ENCODE results near the gene SERINC5.

SERINC5 gene

DNA sequence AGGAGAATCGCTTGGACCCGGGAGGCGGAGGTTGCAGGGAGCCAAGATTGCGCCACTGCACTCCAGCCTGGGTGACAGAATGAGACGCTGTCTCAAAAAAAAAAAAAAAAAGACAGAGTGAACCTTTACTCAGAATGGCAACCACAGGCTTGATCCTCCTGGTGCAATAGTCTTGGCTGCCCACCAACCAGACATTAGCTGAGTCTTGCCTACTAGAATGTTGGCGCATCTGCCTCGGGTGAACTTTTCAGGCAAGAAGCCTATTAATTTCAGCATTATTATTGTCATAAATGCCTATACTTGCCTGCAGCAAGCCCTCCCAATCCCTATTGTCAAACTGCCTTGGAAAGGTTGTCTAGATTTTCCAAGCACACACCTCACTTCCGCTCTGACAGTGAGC, 4.2 kb downstream of the SERINC5 start:
- no peak for FAIRE-seq

DNA sequence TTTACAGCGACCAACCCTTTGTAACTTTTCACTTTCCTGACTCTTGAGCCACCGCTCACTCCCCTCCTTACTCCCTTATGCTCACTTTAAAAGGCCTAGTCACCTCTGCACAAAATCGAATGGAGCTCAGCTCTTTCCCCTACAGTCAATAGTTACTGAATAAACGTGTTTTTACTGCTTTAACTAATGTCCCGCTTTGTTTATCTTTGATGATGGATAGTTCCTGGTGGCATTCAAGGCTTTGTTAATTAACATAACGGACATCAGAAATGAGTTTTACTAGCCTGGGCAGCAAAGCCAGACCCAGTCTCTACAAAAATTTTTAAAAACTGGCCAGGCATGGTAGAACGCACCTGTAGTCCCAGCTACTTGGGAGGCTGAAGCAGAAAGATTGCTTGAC, 5.0 kb downstream of the SERINC5 start:
- no peak for FAIRE-seq

GRCh38 chr5:80249901-80250300, 5.9 kb downstream of the SERINC5 start:
- FAIRE-seq: no peak

DNA sequence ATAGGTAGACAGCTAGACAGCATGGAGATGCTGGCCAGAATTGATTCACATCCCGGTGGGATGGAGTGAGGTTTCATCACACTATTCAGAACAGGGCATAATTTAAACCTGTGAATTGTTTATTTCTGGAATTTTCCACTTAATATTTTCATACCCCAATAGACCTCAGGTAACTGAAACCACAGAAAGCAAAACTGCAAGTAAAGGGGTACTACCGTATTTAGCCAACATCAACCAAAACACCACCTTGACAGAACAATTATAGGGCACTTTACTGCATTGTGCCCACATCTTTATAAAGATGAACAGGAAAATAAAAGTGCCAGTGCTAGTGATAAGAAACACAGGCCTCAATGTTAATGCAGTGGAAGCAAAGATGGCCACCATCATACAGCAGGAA, 7.5 kb downstream of the SERINC5 start:
- FAIRE-seq: no peak

DNA sequence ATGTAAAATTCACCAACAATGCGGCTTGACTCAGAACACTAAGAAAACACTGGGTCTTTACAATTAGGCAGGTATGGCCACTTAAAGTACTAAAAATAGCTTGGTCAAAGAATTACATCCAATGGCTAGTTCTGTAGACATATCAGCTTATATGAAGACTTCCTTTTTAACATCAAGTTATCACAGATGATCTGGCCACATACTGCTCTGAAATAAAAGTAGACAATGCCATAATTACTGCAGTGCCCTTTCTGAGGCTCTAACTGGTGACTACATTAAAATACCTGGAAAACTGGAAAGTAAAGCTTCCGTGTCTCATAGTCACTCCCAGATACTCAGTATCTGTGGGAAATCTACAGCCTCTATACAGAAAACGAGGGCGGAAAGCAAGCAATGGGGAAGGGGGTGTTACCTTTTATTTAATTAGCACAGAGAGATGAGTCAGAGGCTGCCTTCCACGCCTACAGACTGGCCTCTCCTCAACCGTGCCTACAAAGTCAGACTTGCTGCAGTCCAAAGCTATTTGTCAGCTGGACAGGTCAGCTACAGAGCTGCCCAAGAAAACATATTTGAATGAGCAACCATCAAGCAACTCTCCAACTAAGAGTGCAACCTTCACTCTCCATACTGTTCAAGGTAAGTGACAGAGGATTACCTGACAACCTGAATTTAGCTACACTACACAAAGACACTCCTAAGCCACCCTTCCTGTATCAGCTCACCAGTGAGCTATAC, 8.7 kb downstream of the SERINC5 start:
- FAIRE-seq: no peak

- no peak for FAIRE-seq
These were observed 9.7 kb downstream of the SERINC5 start for GRCh38 chr5:80246001-80246758.

- FAIRE-seq: no peak
These were observed 12.3 kb downstream of the SERINC5 start for GRCh38 chr5:80243567-80243966.

DNA sequence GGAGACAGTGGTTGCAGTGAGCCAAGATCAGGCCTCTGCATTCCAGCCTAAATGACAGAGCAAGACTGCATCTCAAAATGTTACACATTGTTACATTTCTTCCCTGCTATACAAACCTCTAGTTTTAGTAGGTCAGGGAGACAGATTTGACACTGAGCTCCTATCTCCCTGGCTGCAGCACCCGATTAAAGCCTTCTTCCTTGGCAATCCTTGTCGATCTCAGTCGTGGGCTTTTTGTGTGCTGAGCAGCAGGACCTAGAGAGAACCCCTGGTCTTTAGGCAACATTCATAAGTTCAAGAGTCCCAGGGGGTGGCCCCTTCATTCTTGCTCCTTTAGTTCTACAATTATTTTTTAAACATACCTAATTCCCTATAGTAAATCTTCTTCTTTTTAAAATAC, 13.0 kb downstream of the SERINC5 start:
- FAIRE-seq: no peak

DNA sequence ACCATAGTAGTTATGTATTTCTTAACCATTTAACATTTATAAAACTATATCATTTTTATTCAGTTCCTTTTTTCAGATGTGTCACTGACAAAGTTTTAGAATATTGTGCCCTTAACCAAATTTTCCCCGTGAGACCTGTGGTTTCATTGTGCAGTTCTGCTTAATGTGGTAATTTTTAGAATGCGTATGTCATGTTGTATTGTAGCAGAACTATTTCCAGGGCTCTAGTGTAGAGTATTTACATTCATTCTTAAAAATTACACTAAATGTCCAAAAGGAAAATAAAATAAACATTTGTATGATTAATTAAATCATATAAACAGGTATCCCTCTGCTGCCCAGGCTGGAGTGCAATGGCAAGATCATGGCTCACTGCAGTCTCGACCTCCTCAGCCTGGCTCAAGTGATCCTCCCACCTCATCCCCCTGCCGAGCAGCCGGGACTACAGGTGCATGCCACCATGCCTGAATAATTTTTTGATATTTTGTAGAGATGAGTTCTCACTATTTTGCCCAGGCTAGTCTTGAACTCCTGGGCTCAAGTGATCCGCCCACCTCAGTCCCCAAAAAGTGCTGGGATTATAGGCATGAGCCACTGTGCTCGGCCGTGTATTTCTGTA, 15.4 kb downstream of the SERINC5 start:
- FAIRE-seq: no peak

DNA sequence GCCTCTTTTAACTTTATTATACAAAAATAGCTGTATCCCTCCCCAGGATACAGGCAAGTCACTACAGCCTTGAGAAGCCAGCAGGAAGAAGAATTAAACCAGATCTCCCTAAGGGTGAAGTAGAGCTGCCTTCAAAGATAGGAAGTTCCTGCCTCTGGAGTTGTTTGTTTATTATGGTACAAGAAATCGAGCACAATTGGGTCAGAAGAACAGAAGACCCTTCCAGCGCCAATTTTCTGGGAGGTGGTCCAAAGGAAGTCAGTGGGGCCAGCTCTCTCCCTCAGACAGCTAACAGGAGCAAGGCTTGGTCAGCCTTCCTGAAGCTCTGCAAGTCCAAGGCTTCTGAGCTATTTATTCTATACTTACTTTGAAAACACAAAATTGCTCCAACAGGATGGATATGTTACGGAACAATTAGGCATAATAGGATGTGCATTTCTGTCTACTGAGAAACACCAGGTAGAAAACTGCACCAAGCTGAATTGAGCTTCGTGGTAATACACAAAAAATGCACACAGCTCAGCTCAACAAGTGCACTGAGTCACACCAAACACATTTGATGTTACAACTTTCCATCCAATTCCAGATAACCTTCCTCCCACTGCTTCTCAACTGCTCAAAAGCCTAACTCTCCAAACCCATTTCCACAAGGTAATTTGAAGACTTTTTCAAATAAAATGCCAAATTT, 16.0 kb downstream of the SERINC5 start:
- no peak for FAIRE-seq

- FAIRE-seq: no peak
These were observed 16.8 kb downstream of the SERINC5 start for GRCh38 chr5:80238778-80239679.

GRCh38 chr5:80238097-80238496, 17.8 kb downstream of the SERINC5 start:
- FAIRE-seq: no peak

- no peak for FAIRE-seq
These were observed 18.6 kb downstream of the SERINC5 start for GRCh38 chr5:80237243-80237642.

DNA sequence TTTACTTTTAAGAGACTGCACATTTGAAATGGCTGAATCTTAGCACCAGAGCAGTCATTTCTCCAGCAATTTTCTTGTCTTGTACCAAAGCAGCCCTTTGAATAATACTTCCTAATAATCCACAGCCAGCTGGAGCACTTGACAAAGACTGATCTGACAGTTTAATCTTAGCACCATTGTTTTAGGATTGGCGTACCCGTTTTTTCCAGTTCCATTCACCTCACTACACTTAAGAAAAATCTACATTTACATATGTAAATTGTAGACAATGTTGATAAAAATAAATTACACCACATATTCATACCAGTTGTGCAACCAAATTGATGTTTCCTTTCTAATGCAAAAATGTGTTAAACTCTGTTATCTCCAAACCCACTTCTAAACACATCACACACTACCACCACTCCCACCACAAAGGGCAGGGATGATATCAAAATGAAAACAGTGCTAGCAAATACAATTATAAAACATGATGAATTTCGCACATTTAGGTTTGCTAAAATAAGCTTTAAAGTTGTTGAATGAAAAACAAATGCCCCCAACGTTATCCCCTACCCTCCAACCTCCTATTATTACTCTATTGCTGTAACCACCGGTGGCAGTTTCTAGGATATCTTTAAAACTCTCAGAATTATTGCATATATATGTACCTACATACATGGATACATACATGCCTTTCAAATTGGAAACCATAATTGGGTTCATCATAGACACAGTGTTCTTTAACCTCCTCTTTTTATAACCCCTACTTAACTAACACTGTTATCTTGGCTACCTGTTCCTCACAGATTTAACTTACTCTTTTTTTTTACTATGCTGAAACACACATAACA, 21.5 kb downstream of the SERINC5 start:
- no peak for FAIRE-seq

DNA sequence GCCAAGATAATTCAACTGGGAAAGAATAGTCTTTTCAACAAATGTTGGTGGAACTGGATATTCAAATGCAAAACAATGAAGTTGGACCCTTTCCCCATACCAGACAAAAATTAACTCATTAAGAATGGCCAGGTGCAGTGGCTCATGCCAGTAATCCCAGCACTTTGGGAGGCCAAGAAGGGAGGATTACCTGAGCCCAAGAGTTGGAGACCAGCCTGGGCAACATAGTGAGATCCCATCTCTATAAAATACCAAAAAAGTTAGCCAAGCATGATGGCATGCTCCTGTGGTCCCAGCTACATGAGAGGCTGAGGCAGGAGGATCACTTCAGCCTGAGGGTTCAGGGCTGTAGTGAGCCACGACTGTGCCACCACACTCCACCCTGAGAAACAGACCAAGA, 24.2 kb downstream of the SERINC5 start:
- FAIRE-seq: no peak

GRCh38 chr5:80231243-80231642, 24.6 kb downstream of the SERINC5 start:
- FAIRE-seq: no peak

- no peak for FAIRE-seq
These were observed 25.4 kb downstream of the SERINC5 start for GRCh38 chr5:80230269-80230992.

GRCh38 chr5:80229902-80230255, 26.0 kb downstream of the SERINC5 start:
- FAIRE-seq: no peak

GRCh38 chr5:80227979-80228596, 27.8 kb downstream of the SERINC5 start:
- FAIRE-seq: no peak

DNA sequence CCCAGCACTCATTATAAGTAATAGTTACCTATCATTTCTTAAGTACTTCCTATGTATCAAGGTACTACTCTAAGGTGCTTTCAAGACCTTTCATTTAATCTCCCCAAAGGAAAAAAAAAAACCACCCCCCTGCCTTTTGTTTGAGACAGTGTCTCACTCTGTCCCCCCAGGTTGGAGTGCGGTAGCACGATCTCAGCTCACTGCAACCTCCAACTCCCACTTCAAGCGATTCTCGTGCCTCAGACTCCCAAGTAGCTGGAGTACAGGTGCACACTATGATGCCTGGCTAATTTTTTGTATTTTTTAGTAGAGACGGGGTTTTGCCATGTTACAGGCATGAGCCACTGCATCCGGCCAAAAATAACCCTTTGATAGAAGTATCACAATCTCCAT, 29.9 kb downstream of the SERINC5 start:
- FAIRE-seq: no peak
